Endothelial cell of umbilical vein (primary cell): ENCODE data around the gene WIPF3. TPM values are rescaled to one million over a fixed set of nuclear protein-coding genes. Genes with fewer than 3 reads are reported as not detected.

Source experiments
- BruUV-seq: library from RNA; stranded (reverse); fragments of 400-500 nt; replicated peaks from 2 replicates; lab custom pipeline; 2021; lab: Mats Ljungman, UMichigan
- CTCF ChIA-PET: fragments of 300-600, 350-600 bp; sonication (Branson Sonifier 250); formaldehyde crosslinking; loops from one replicate; lab custom pipeline; 2021; ENCODE audit warnings: antibody characterized with exemption, inconsistent platforms; lab: Charles Lee
- POLR2A ChIA-PET: fragments of 300-600, 350-600 bp; sonication (Branson Sonifier 250); formaldehyde crosslinking; loops from one replicate; lab custom pipeline; 2021; ENCODE audit warnings: antibody characterized with exemption, inconsistent platforms; lab: Charles Lee
- DNase-seq: peaks from one replicate; pipeline ENCODE4 v3.0.0-alpha.2; 2011; ENCODE audit warnings: low read depth, low spot score
- FAIRE-seq: peaks from 2 replicates; lab custom pipeline; 2011; peaks lifted over from hg19 to GRCh38; lab: Jason Lieb, UNC
- H2AFZ ChIP-seq: 2 replicates; pipeline ENCODE4 v1.6.0; 2012; ENCODE audit warnings: low read depth, low read length, control low read depth, inconsistent platforms
- H3K27ac ChIP-seq: 2 replicates; pipeline ENCODE4 v1.5.1; 2011; ENCODE audit warnings: low read depth, mild to moderate bottlenecking, control low read depth, low read length, moderate library complexity; ENCODE audit not compliant: insufficient read depth
- H3K27me3 ChIP-seq, 2 experiments: 2 replicates each; pipeline versions ENCODE4 v1.6.0 to v1.6.1; 2011; ENCODE audit warnings: low read length in 2 of 2, mixed read lengths in 1 of 2; ENCODE audit not compliant: control insufficient read depth in 2 of 2, insufficient read depth in 2 of 2
- H3K36me3 ChIP-seq, 2 experiments: 2 replicates in 1 of 2; 3 replicates in 1 of 2; pipeline ENCODE4 v1.5.1; 2011; ENCODE audit warnings: low read length in 2 of 2, mild to moderate bottlenecking in 1 of 2, moderate library complexity in 1 of 2; ENCODE audit not compliant: control insufficient read depth in 2 of 2, insufficient read depth in 2 of 2; ENCODE audit errors: extremely low read depth in 1 of 2
- H3K4me1 ChIP-seq: 3 replicates; pipeline ENCODE4 v1.5.1; 2011; ENCODE audit warnings: mild to moderate bottlenecking, low read length; ENCODE audit not compliant: control insufficient read depth, insufficient read depth; ENCODE audit errors: extremely low read depth
- H3K4me2 ChIP-seq: 2 replicates; pipeline ENCODE4 v1.6.1; 2011; ENCODE audit warnings: low read length, control low read depth, mixed read lengths; ENCODE audit not compliant: insufficient read depth
- H3K4me3 ChIP-seq, 3 experiments: fragments of 200-600 bp in 1 of 3; sonication (generic), shearing (Covaris generic) in 1 of 3; replicated peaks in 1 of 3; 2 replicates each; pipeline ENCODE4 v1.5.1; 2011 to 2016; ENCODE audit warnings: control low read depth in 3 of 3, low read length in 3 of 3, mild to moderate bottlenecking in 2 of 3, inconsistent platforms in 1 of 3, low read depth in 1 of 3, moderate library complexity in 1 of 3; ENCODE audit not compliant: insufficient read depth in 1 of 3
- H3K79me2 ChIP-seq: 2 replicates; pipeline ENCODE4 v1.6.0; 2012; ENCODE audit warnings: low read length, inconsistent platforms; ENCODE audit not compliant: control insufficient read depth, insufficient read depth
- H3K9ac ChIP-seq: replicated peaks from 2 replicates; pipeline ENCODE3; 2011; ENCODE audit warnings: low read length, control low read depth; ENCODE audit not compliant: insufficient read depth; ENCODE audit errors: extremely low read depth
- H3K9me1 ChIP-seq: replicated peaks from 3 replicates; pipeline ENCODE4 v1.6.0; 2011; ENCODE audit warnings: mild to moderate bottlenecking, low read length; ENCODE audit not compliant: control insufficient read depth, insufficient read depth; ENCODE audit errors: extremely low read depth
- H3K9me3 ChIP-seq: replicated peaks from 2 replicates; pipeline ENCODE4 v1.5.1; 2012; ENCODE audit warnings: low read length, inconsistent platforms; ENCODE audit not compliant: control insufficient read depth, insufficient read depth
- H4K20me1 ChIP-seq: replicated peaks from 2 replicates; pipeline ENCODE3; 2011; ENCODE audit warnings: mild to moderate bottlenecking, low read length; ENCODE audit not compliant: control insufficient read depth, insufficient read depth; ENCODE audit errors: extremely low read depth
- EZH2 ChIP-seq: IDR thresholded peaks from 2 replicates; pipeline ENCODE4 v1.6.1; 2012; ENCODE audit warnings: borderline replicate concordance, low read depth, mild to moderate bottlenecking, moderate library complexity, low read length, inconsistent platforms; ENCODE audit not compliant: severe bottlenecking
- FOS ChIP-seq: IDR thresholded peaks from 2 replicates; pipeline ENCODE4 v1.6.1; 2011; ENCODE audit warnings: mild to moderate bottlenecking, low read length, moderate library complexity, borderline replicate concordance; ENCODE audit not compliant: insufficient read depth
- GATA2 ChIP-seq: IDR thresholded peaks from 2 replicates; pipeline ENCODE4 v1.7.0; 2011; ENCODE audit warnings: low read depth, mild to moderate bottlenecking, moderate library complexity, mixed read lengths, low read length; ENCODE audit not compliant: insufficient read length, insufficient read depth
- JUN ChIP-seq: IDR thresholded peaks from 2 replicates; pipeline ENCODE4 v1.6.1; 2011; ENCODE audit warnings: borderline replicate concordance, low read depth; ENCODE audit not compliant: insufficient read length, insufficient read depth
- MYC ChIP-seq: IDR thresholded peaks from one replicate; pipeline ENCODE4 v1.6.1; 2011; ENCODE audit warnings: mild to moderate bottlenecking, low read depth, low read length
- POLR2A ChIP-seq: IDR thresholded peaks from 2 replicates; pipeline ENCODE4 v1.6.1; 2012; ENCODE audit warnings: low read depth, mild to moderate bottlenecking, control low read depth, low read length
- POLR2AphosphoS5 ChIP-seq: IDR thresholded peaks from 2 replicates; pipeline ENCODE4 v1.6.1; 2012; ENCODE audit warnings: low read depth, mild to moderate bottlenecking, control low read depth, low read length, moderate library complexity; ENCODE audit not compliant: insufficient read depth
- dilution Hi-C: fragments of 300-500 bp; cut with MboI; formaldehyde crosslinking; loops from one replicate; pipeline ENCODE4 v1.15.0; 2019; ENCODE audit warnings: low sequenced_read_pairs; ENCODE audit not compliant: extremely low pct_ligation_motif_present
- intact Hi-C: fragments of 100-400 bp; cut with micrococcal nuclease; formaldehyde crosslinking; loops from one replicate; pipeline ENCODE4 v1.10.0; 2022
- polyA plus RNA-seq, 4 experiments: library from polyadenylated mRNA; depleted of rRNA in 3 of 4; stranded (reverse) in 3 of 4; unstranded in 1 of 4; fragments of >200 nt; gene quantifications; 2 replicates each; pipeline versions ENCODE4 v1.2.1 to v1.2.3, GENCODE V29; 2011 to 2012; ENCODE audit warnings: missing spikeins in 1 of 4
- total RNA-seq: library from RNA; stranded (reverse); gene quantifications from 2 replicates; pipeline ENCODE4 v1.2.3, GENCODE V29; 2021
- TF ChIP-seq, protein P1 (sequence below), 2 donors: IDR thresholded peaks; 1 replicate in 1 of 2; 2 replicates in 1 of 2; pipeline ENCODE4 v1.5.1; 2011; ENCODE audit warnings: low read length in 2 of 2, mild to moderate bottlenecking in 2 of 2, moderate library complexity in 2 of 2, control low read depth in 1 of 2, inconsistent platforms in 1 of 2, low read depth in 1 of 2; ENCODE audit not compliant: insufficient read depth in 1 of 2; ENCODE audit errors: extremely low read depth in 1 of 2
- TF ChIP-seq, protein P2 (sequence below): IDR thresholded peaks from 2 replicates; pipeline ENCODE4 v1.6.1; 2011; ENCODE audit not compliant: insufficient read depth, insufficient read length

WIPF3 gene
- total and polyA plus RNA-seq, 2 donors (not counting 3 experiments of a cell fraction or from before 2014, with no cell fraction given) = 0.01 to 0.35 TPM

DNA sequence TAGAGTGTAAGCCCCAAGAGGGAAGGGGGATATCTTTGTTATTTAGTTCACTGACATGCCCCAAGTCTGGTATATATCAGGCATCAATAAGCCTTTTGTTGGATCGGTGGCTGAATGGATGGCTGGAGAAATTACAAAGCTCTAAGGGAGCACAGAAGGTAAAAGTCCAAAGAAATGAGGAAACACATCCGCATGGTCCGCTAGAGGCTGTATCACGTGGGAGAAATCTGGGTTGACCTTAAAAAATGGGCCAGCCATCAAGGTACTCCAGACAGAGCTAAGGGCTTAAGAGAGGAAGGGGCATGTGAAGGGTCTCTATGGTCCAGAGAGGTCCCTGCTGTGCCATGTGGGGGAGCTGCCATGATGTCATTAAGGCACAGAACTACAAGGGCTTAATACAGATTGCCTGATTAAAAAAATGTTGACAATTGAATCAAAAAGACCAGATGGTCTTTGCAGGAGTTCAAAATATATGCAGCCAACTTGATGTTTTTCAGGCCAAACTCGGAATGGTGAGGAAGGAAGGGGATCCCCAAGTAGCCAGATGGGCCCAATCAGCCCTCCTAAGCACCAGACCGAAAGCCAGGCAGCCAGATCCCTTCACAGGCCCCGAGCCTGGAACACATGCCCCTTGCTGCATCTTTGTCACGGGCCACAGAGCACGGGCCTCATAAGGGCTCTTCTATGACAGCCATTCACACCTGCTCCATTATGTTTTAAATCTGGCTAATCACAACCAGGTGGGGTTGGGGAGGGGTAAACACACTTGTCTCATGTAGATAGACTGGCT lies 151.4 kb downstream of the WIPF3 start:
- ChIA-PET POLR2A (no interaction called here), CTCF (interaction anchor here (1.2 to 4.2 kb wide), 3 partner anchors 20 to 117 kb away, joined by 3 to 18 read pairs (median 4); no protein-coding TSS in a partner anchor)
- Histone ChIP-seq H3K27ac (no peak overlapping the region), H4K20me1 (no peaks in the 10 kb centered on the region), H3K36me3 (peaks cover 1 to 5% of the 10 kb centered on the region in 2 experiments), H3K9ac (no peak overlapping the region), H3K79me2 (peaks cover 2% of the 10 kb centered on the region), H3K9me1 (no peaks in the 10 kb centered on the region), H3K4me3 (no peak overlapping the region), H3K27me3 (no peaks in the 10 kb centered on the region), H3K4me2 (no peak overlapping the region), H2AFZ (no peak overlapping the region), H3K4me1 (no peaks in the 10 kb centered on the region), H3K9me3 (no peaks in the 10 kb centered on the region)
- TF ChIP-seq EZH2 (no peak), JUN (no peak)
- FAIRE-seq (no peak), DNase-seq (no peak)
- no TSS peak for BruUV-seq
- dilution Hi-C loops = no loop called here
- intact Hi-C loops = no loop called here

DNA sequence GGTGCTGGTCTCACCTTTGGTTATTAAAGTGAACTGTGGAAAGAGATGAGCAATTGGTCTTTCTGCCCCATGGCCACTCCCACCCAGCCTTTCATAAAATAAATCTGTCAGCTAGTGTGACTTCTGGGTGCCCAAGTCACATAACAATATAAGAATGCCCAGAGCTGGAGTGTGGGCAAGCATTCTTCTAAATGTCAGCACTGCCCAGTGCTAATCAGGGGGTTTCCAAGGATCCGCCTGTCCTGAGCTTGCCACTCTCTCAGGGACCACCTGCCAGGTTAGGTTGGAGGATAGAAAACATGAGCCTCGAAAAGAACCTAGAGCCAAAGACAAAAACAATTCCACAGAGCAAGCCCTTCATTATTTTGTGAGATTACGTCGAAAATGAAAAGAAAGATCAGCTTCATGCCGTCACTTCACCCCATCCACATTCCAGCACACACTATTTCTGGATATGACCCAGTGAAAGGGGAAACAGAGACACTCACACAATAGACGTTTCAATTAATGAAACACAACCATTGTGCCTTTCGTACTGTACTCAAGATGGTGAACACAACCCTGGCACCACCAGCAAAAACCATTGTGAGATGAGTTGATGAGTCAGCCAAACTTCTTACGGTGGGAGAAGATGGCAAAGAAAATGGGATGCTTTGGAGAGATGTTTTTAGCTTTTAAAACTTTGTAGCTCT lies 152.5 kb downstream of the WIPF3 start:
- Histone ChIP-seq H3K9me1 (no peaks in the 10 kb centered on the region), H3K36me3 (peaks cover 2 to 3% of the 10 kb centered on the region in 2 experiments), H3K4me2 (no peak overlapping the region), H3K27ac (no peak overlapping the region), H3K9ac (no peak overlapping the region), H3K4me3 (no peak overlapping the region), H3K79me2 (peaks cover 2% of the 10 kb centered on the region), H3K9me3 (no peaks in the 10 kb centered on the region), H3K4me1 (no peaks in the 10 kb centered on the region), H4K20me1 (no peaks in the 10 kb centered on the region), H2AFZ (no peak overlapping the region), H3K27me3 (no peaks in the 10 kb centered on the region)
- TF ChIP-seq, protein P1, sequence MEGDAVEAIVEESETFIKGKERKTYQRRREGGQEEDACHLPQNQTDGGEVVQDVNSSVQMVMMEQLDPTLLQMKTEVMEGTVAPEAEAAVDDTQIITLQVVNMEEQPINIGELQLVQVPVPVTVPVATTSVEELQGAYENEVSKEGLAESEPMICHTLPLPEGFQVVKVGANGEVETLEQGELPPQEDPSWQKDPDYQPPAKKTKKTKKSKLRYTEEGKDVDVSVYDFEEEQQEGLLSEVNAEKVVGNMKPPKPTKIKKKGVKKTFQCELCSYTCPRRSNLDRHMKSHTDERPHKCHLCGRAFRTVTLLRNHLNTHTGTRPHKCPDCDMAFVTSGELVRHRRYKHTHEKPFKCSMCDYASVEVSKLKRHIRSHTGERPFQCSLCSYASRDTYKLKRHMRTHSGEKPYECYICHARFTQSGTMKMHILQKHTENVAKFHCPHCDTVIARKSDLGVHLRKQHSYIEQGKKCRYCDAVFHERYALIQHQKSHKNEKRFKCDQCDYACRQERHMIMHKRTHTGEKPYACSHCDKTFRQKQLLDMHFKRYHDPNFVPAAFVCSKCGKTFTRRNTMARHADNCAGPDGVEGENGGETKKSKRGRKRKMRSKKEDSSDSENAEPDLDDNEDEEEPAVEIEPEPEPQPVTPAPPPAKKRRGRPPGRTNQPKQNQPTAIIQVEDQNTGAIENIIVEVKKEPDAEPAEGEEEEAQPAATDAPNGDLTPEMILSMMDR (IDR thresholded peaks at IDR 0.05; ENCODE audit: extremely low read depth in 1 of 2, insufficient read depth in 1 of 2, low read depth in 1 of 2, low read length in 2 of 2) = no peak
- TF ChIP-seq POLR2AphosphoS5 (no peak), EZH2 (no peak), GATA2 (no peak), FOS (no peak), POLR2A (no peak), JUN (no peak), MYC (no peak)
- TF ChIP-seq, protein P2, sequence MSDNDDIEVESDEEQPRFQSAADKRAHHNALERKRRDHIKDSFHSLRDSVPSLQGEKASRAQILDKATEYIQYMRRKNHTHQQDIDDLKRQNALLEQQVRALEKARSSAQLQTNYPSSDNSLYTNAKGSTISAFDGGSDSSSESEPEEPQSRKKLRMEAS = no peak
- no peak for FAIRE-seq
- CTCF ChIA-PET = interaction anchor here (1.2 to 4.2 kb wide), 3 partner anchors 19 to 115 kb away, joined by 3 to 18 read pairs (median 4); no protein-coding TSS in a partner anchor
- DNase-seq = no peak
- BruUV-seq = no TSS peak
- intact Hi-C loops (no loop called here), dilution Hi-C loops (no loop called here)
- POLR2A ChIA-PET = no interaction called here
